Trophoblast cell (in vitro differentiated cells and primary cell): ENCODE data around the gene INHBC.

Source experiments
- DNase-seq, 2 donors: peaks; one replicate each; pipeline ENCODE4 v3.0.0-alpha.2; 2016
- H2AFZ ChIP-seq: 2 replicates; pipeline ENCODE4 v1.6.1; 2013; ENCODE audit warnings: low read length, moderate library complexity, mild to moderate bottlenecking; ENCODE audit not compliant: insufficient read depth, poor library complexity
- H2AK5ac ChIP-seq: 2 replicates; pipeline ENCODE4 v1.6.1; 2013; ENCODE audit warnings: mild to moderate bottlenecking, low read length
- H2BK120ac ChIP-seq: 2 replicates; pipeline ENCODE4 v1.6.1; 2013; ENCODE audit warnings: low read length, mild to moderate bottlenecking, moderate library complexity; ENCODE audit not compliant: insufficient read depth, poor library complexity
- H2BK12ac ChIP-seq: 2 replicates; pipeline ENCODE4 v1.6.1; 2013; ENCODE audit warnings: mild to moderate bottlenecking, low read length, moderate library complexity
- H2BK5ac ChIP-seq: 2 replicates; pipeline ENCODE4 v1.6.1; 2013; ENCODE audit warnings: low read length, low read depth, moderate library complexity, mild to moderate bottlenecking; ENCODE audit not compliant: poor library complexity
- H3K14ac ChIP-seq: 2 replicates; pipeline ENCODE4 v1.6.1; 2013; ENCODE audit warnings: mild to moderate bottlenecking, low read length
- H3K18ac ChIP-seq: 2 replicates; pipeline ENCODE4 v1.6.1; 2013; ENCODE audit warnings: mild to moderate bottlenecking, low read length
- H3K23ac ChIP-seq: 2 replicates; pipeline ENCODE4 v1.6.1; 2013; ENCODE audit warnings: low read length
- H3K27ac ChIP-seq: 2 replicates; pipeline ENCODE4 v1.5.1; 2013; ENCODE audit warnings: low read depth, mild to moderate bottlenecking, inconsistent platforms, low read length, moderate library complexity
- H3K27me3 ChIP-seq: 2 replicates; pipeline ENCODE4 v1.6.1; 2013; ENCODE audit warnings: inconsistent platforms, mild to moderate bottlenecking, low read length, moderate library complexity; ENCODE audit not compliant: insufficient read depth
- H3K36me3 ChIP-seq, 2 experiments: 1 replicate in 1 of 2; 2 replicates in 1 of 2; pipeline ENCODE4 v1.6.1; 2013; ENCODE audit warnings: low read length in 2 of 2, mild to moderate bottlenecking in 2 of 2, moderate library complexity in 1 of 2; ENCODE audit not compliant: insufficient read depth in 2 of 2, control insufficient read depth in 1 of 2
- H3K4ac ChIP-seq: 2 replicates; pipeline ENCODE4 v1.6.1; 2013; ENCODE audit warnings: low read depth, mild to moderate bottlenecking, low read length, moderate library complexity
- H3K4me1 ChIP-seq, 2 experiments: 1 replicate in 1 of 2; 2 replicates in 1 of 2; pipeline ENCODE4 v1.6.1; 2013; ENCODE audit warnings: low read length in 2 of 2, mild to moderate bottlenecking in 2 of 2, moderate library complexity in 1 of 2; ENCODE audit not compliant: insufficient read depth in 2 of 2, control insufficient read depth in 1 of 2
- H3K4me2 ChIP-seq: 2 replicates; pipeline ENCODE4 v1.6.1; 2013; ENCODE audit warnings: inconsistent platforms, mild to moderate bottlenecking, low read length, moderate library complexity
- H3K4me3 ChIP-seq: 2 replicates; pipeline ENCODE4 v1.5.1; 2013; ENCODE audit warnings: mild to moderate bottlenecking, low read depth, low read length, inconsistent platforms
- H3K79me1 ChIP-seq: one replicate; pipeline ENCODE4 v1.6.1; 2013; ENCODE audit warnings: low read length
- H3K79me2 ChIP-seq: 2 replicates; pipeline ENCODE4 v1.6.1; 2013; ENCODE audit warnings: low read length, mild to moderate bottlenecking; ENCODE audit not compliant: control insufficient read depth, insufficient read depth, poor library complexity
- H3K9ac ChIP-seq: 2 replicates; pipeline ENCODE4 v1.6.1; 2013; ENCODE audit warnings: mild to moderate bottlenecking, low read length
- H3K9me3 ChIP-seq: 2 replicates; pipeline ENCODE4 v1.6.1; 2013; ENCODE audit warnings: low read depth, mild to moderate bottlenecking, control low read depth, inconsistent platforms, low read length; ENCODE audit not compliant: insufficient read depth
- H4K12ac ChIP-seq: 2 replicates; pipeline ENCODE4 v1.6.1; 2013; ENCODE audit warnings: low read depth, mild to moderate bottlenecking, low read length, moderate library complexity
- H4K8ac ChIP-seq: 2 replicates; pipeline ENCODE4 v1.6.1; 2013; ENCODE audit warnings: low read depth, mild to moderate bottlenecking, low read length, moderate library complexity
- H4K91ac ChIP-seq: one replicate; pipeline ENCODE4 v1.6.1; 2013; ENCODE audit warnings: low read depth, mild to moderate bottlenecking, low read length, moderate library complexity
- WGBS: extraction: QIAGEN DNeasy Blood & Tissue Kit; methylation state at CpG from one replicate; pipeline ENCODE4 v1.1.7; 2013; ENCODE audit warnings: missing lambda C conversion rate; ENCODE audit not compliant: insufficient read length, insufficient coverage; ENCODE audit errors: extremely low coverage; 5-methylcytosine and 5-hydroxymethylcytosine counted together

The INHBC gene

GRCh38 chr12:57465747-57466505, 31.3 kb downstream of the INHBC start:
- WGBS = no CpG with 5 or more reads among the region's 14 CpGs
- Histone ChIP-seq H3K36me3 (no peaks in the 10 kb centered on the region), H4K12ac (no peak overlapping the region)

GRCh38 chr12:57467212-57467874, 32.8 kb downstream of the INHBC start:
- no peak overlapping the region for H3K9ac ChIP-seq
- DNase-seq = no peak
- no peak overlapping the region for H2BK12ac ChIP-seq
- no peak overlapping the region for H3K4ac ChIP-seq
- no peak overlapping the region for H2AFZ ChIP-seq
- H4K12ac ChIP-seq = no peak overlapping the region
- no peaks in the 10 kb centered on the region for H3K4me1 ChIP-seq
- no peak overlapping the region for H3K14ac ChIP-seq
- no peak overlapping the region for H3K23ac ChIP-seq
- H3K36me3 ChIP-seq = no peaks in the 10 kb centered on the region
- no peaks in the 10 kb centered on the region for H3K27me3 ChIP-seq
- H2BK5ac ChIP-seq = no peak overlapping the region
- no peak overlapping the region for H2BK120ac ChIP-seq
- H3K27ac ChIP-seq = no peak overlapping the region
- H3K18ac ChIP-seq = no peak overlapping the region
- no peak overlapping the region for H3K4me2 ChIP-seq
- no peaks in the 10 kb centered on the region for H3K79me2 ChIP-seq
- no peak overlapping the region for H3K4me3 ChIP-seq
- H3K79me1 ChIP-seq = no peaks in the 10 kb centered on the region
- no peak overlapping the region for H2AK5ac ChIP-seq
- H4K91ac ChIP-seq = no peak overlapping the region
- no CpG with 5 or more reads among the region's 12 CpGs for WGBS
- no peaks in the 10 kb centered on the region for H3K9me3 ChIP-seq
- H4K8ac ChIP-seq = no peak overlapping the region

More at GRCh38 chr12:57465747-57466505, 31.3 kb downstream of the INHBC start:
- Histone ChIP-seq H2BK120ac (no peak overlapping the region), H2AK5ac (no peak overlapping the region), H3K4me1 (peaks cover 0 to 3% of the 10 kb centered on the region in 2 experiments), H3K4ac (no peak overlapping the region), H3K79me2 (no peaks in the 10 kb centered on the region), H3K79me1 (peaks cover 4% of the 10 kb centered on the region), H2BK12ac (no peak overlapping the region), H3K4me3 (no peak overlapping the region), H3K14ac (no peak overlapping the region), H3K4me2 (no peak overlapping the region), H3K27me3 (no peaks in the 10 kb centered on the region), H4K91ac (no peak overlapping the region), H3K27ac (no peak overlapping the region), H3K9me3 (no peaks in the 10 kb centered on the region), H3K18ac (no peak overlapping the region), H2BK5ac (no peak overlapping the region), H3K23ac (no peak overlapping the region), H3K9ac (no peak overlapping the region), H2AFZ (no peak overlapping the region), H4K8ac (no peak overlapping the region)
- DNase-seq = no peak

DNA sequence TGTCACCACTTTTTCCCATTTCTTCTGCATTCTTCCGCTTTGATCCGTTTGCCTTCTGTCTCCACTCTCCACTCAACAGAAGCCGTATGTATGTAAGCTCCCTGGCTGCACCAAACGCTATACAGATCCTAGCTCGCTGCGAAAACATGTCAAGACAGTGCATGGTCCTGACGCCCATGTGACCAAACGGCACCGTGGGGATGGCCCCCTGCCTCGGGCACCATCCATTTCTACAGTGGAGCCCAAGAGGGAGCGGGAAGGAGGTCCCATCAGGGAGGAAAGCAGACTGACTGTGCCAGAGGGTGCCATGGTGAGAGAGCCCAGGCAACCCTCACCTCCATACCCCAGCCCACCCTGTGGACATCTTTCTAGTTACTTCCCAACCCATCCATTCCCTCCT, 33.3 kb downstream of the INHBC start:
- H4K91ac ChIP-seq = no peak overlapping the region
- H2BK5ac ChIP-seq = no peak overlapping the region
- H3K18ac ChIP-seq = no peak overlapping the region
- no peak overlapping the region for H3K14ac ChIP-seq
- no peaks in the 10 kb centered on the region for H3K27me3 ChIP-seq
- H3K36me3 ChIP-seq = no peaks in the 10 kb centered on the region
- H3K23ac ChIP-seq = no peak overlapping the region
- no peak overlapping the region for H3K9ac ChIP-seq
- H3K4me3 ChIP-seq = no peak overlapping the region
- no peaks in the 10 kb centered on the region for H3K9me3 ChIP-seq
- no peaks in the 10 kb centered on the region for H3K79me2 ChIP-seq
- no peak overlapping the region for H4K8ac ChIP-seq
- no peak overlapping the region for H2AFZ ChIP-seq
- H3K4ac ChIP-seq = no peak overlapping the region
- no peak overlapping the region for H3K27ac ChIP-seq
- no peaks in the 10 kb centered on the region for H3K79me1 ChIP-seq
- no peak overlapping the region for H4K12ac ChIP-seq
- H2BK120ac ChIP-seq = no peak overlapping the region
- no peak overlapping the region for H3K4me2 ChIP-seq
- WGBS = no CpG with 5 or more reads among the region's 11 CpGs
- H2AK5ac ChIP-seq = no peak overlapping the region
- no peaks in the 10 kb centered on the region for H3K4me1 ChIP-seq
- H2BK12ac ChIP-seq = no peak overlapping the region
- DNase-seq = no peak

DNA sequence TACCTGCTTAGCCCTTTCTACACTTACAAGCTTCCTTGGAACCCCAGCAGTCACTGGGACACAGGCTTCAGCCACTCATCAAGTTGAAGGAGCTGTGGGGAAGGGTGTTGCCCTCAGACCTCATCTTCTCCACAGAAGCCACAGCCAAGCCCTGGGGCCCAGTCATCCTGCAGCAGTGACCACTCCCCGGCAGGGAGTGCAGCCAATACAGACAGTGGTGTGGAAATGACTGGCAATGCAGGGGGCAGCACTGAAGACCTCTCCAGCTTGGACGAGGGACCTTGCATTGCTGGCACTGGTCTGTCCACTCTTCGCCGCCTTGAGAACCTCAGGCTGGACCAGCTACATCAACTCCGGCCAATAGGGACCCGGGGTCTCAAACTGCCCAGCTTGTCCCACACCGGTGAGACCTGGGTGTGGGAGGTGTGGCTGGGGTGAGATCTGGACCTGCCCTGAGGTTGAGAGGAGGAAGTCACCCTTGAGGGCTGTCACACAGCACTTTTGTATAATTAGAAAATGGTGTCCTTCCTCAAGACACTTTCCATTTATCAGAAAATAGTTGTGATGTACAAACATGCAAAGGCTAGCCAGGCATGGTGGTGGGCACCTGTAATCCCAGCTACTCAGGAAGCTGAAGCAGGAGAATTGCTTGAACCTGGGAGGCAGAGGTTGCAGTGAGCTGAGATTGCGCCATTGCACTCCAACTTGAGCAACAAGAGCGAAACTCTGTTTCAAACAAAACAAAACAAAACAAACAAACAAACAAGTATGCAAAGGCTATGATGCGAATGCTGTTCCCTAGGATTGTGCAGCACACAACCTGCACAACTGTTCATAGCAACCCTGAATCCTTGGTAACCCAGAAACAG, 34.9 kb downstream of the INHBC start:
- H2AFZ ChIP-seq = no peak overlapping the region
- no peak overlapping the region for H3K18ac ChIP-seq
- no peak overlapping the region for H3K4ac ChIP-seq
- no peak overlapping the region for H3K4me3 ChIP-seq
- no peaks in the 10 kb centered on the region for H3K79me1 ChIP-seq
- no peaks in the 10 kb centered on the region for H3K4me1 ChIP-seq
- no peaks in the 10 kb centered on the region for H3K9me3 ChIP-seq
- H2AK5ac ChIP-seq = no peak overlapping the region
- no peaks in the 10 kb centered on the region for H3K79me2 ChIP-seq
- H4K8ac ChIP-seq = no peak overlapping the region
- no peak overlapping the region for H2BK12ac ChIP-seq
- no CpG with 5 or more reads among the region's 10 CpGs for WGBS
- H2BK5ac ChIP-seq = no peak overlapping the region
- H3K23ac ChIP-seq = no peak overlapping the region
- no peak overlapping the region for H3K14ac ChIP-seq
- H3K36me3 ChIP-seq = no peaks in the 10 kb centered on the region
- H4K12ac ChIP-seq = no peak overlapping the region
- no peak for DNase-seq
- no peak overlapping the region for H3K9ac ChIP-seq
- H3K4me2 ChIP-seq = no peak overlapping the region
- no peak overlapping the region for H3K27ac ChIP-seq
- no peak overlapping the region for H2BK120ac ChIP-seq
- peaks cover 12% of the 10 kb centered on the region for H3K27me3 ChIP-seq
- H4K91ac ChIP-seq = no peak overlapping the region
